ENCODE data around the gene GABRQ.
"Not testable (repeated sequence)": the region's sequence is repeated elsewhere in the genome, so short reads cannot be mapped to it uniquely, and the experiment has no call there.

GABRQ gene

DNA sequence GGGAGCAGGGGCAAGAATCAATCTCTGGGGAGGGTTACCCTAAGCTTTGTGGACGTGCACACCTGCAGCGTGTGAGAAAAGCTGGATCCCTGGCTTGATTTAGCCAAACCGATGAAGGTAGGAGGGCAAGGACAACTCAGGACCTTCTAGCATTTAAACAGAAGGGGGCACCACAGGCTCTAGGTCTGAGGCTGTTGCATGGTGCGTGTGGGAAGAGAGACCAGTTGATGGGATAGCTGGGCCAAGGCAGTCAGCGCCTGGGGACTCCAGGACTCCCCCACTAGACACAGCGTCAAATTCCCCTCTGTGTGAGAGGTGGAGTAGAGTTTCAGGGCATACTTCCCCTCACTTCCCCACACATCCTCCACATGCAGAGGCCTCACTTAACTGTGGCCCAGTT is 4.3 kb downstream of the GABRQ start:
- in situ Hi-C loops (cut with MboI; ENCODE audit: low sequenced_read_pairs): loop anchor here (5.0 kb wide), 1 partner anchor 175 kb away; no protein-coding TSS in a partner anchor
- H3K4me3 ChIP-seq: no peak overlapping the region
- H3K36me3 ChIP-seq (replicated peaks): no peaks in the 10 kb centered on the region
- DNase-seq (ENCODE audit: low spot score in 2 of 2): peak in 1 of 2 experiments; percentile 20
- H3K27me3 ChIP-seq (ENCODE audit: low read depth): no peaks in the 10 kb centered on the region
- H3K9me3 ChIP-seq: no peaks in the 10 kb centered on the region
- H3K4me1 ChIP-seq: peaks cover 11% of the 10 kb centered on the region

DNA sequence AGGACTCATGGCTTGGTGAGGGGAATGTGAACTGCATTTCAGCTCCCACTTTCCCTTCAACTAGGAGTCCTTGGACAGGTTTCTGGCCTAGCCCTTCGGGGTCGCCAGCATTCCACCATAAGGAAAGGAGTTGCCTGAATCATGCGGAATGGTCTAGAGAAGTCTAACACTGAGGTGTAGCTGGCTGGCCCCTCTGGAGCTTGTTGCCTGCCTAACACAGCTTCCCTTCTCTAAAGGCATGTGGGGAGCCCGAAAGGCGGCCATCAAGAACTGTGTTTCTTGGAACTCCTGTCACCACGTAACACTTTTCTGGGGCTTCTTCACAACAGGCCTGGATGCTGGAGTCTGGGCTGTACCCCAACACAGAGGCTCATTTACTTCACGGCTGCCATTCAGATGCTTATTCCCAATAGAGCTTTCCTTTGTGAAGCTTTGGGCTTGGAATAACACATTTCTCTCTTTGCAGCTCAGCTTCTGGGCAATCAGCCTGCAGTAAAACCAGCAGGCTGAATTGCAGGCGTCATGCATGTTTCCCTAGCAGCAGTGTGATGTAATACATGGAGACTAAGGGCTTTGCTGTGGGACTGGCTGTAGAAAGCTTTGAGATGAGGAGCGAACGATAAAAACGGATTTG is 5.4 kb downstream of the GABRQ start:
- H3K9me3 ChIP-seq: no peaks in the 10 kb centered on the region
- H3K27me3 ChIP-seq (ENCODE audit: low read depth): no peaks in the 10 kb centered on the region
- no peaks in the 10 kb centered on the region for H3K36me3 ChIP-seq (replicated peaks)
- in situ Hi-C loops (cut with MboI; ENCODE audit: low sequenced_read_pairs): loop anchor here (5.0 kb wide), 1 partner anchor 174 kb away; no protein-coding TSS in a partner anchor
- DNase-seq (ENCODE audit: low spot score in 2 of 2): no peak
- peaks cover 11% of the 10 kb centered on the region for H3K4me1 ChIP-seq
- H3K4me3 ChIP-seq: no peak overlapping the region

DNA sequence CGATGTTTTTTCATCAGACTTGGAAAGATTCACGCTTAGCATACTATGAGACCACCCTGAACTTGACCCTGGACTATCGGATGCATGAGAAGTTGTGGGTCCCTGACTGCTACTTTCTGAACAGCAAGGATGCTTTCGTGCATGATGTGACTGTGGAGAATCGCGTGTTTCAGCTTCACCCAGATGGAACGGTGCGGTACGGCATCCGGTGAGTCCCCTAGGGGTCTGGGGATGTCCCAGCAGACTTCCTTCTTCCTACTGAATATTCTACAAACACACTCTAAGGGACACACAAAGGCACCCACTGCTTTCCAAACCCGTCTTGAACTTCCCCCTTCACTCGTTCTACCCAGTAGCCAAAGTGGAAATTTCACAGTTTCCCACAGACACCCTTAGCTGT is 9.3 kb downstream of the GABRQ start:
- in situ Hi-C loops (cut with MboI; ENCODE audit: low sequenced_read_pairs): no loop called here
- no peaks in the 10 kb centered on the region for H3K36me3 ChIP-seq (replicated peaks)
- H3K4me3 ChIP-seq: no peak overlapping the region
- H3K9me3 ChIP-seq: no peaks in the 10 kb centered on the region
- no peak for DNase-seq (ENCODE audit: low spot score in 2 of 2)
- H3K4me1 ChIP-seq: no peaks in the 10 kb centered on the region
- no peaks in the 10 kb centered on the region for H3K27me3 ChIP-seq (ENCODE audit: low read depth)

DNA sequence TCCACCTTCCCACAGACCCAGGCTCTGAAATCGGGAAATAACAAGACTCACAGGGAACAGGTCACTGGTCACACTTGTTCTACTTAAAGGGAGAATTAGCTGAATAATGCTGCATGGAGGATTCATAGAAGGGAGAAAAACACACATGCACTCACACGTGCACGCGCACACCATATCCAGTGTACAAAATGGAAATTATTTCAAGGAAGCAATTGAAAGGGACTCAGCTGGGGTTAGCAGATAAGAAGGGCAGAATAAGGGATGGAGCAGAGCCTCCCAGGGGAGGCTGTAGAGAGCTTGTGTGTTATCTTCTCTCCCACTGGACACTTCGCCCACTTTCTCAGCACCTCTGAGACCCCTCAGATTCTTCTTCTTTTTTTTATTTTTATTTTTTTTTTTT is 10.3 kb downstream of the GABRQ start:
- no peaks in the 10 kb centered on the region for H3K9me3 ChIP-seq
- no peak overlapping the region for H3K4me3 ChIP-seq
- H3K27me3 ChIP-seq (ENCODE audit: low read depth): no peaks in the 10 kb centered on the region
- no peaks in the 10 kb centered on the region for H3K4me1 ChIP-seq
- in situ Hi-C loops (cut with MboI; ENCODE audit: low sequenced_read_pairs): no loop called here
- no peak for DNase-seq (ENCODE audit: low spot score in 2 of 2)
- no peaks in the 10 kb centered on the region for H3K36me3 ChIP-seq (replicated peaks)

DNA sequence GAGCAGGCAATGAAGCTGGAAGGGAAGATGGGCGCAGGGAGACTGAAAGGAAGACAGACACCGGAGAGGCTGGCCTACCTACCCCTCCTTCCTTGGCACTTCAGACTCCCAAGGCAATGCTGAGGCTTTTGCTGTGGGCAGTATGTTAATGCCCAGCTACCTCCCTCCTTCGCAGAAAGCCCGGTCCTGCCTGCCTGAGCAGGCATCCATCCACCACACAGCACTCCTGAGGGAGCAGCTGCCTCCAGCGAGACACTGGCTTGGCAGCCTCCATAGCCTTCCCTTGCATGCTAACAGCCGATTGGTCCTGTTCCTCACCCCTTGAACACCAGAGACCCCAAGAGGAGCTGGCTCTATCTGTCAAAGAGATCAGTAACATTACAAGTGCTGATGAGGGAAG is 14.4 kb downstream of the GABRQ start:
- in situ Hi-C loops (cut with MboI; ENCODE audit: low sequenced_read_pairs): no loop called here
- DNase-seq (ENCODE audit: low spot score in 2 of 2): no peak
- Histone ChIP-seq H3K9me3 (no peaks in the 10 kb centered on the region), H3K36me3 (replicated peaks) (no peaks in the 10 kb centered on the region), H3K4me3 (no peak overlapping the region), H3K27me3 (ENCODE audit: low read depth) (no peaks in the 10 kb centered on the region), H3K4me1 (no peaks in the 10 kb centered on the region)

DNA sequence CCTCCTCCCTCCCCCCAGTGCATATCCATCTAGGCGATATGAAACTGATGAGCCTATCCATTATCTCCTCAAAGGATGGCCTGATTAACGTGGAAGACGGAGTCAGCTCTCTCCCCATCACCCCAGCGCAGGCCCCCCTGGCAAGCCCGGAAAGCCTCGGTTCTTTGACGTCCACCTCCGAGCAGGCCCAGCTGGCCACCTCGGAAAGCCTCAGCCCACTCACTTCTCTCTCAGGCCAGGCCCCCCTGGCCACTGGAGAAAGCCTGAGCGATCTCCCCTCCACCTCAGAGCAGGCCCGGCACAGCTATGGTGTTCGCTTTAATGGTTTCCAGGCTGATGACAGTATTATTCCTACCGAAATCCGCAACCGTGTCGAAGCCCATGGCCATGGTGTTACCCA is 14.8 kb downstream of the GABRQ start:
- Histone ChIP-seq H3K36me3 (replicated peaks) (no peaks in the 10 kb centered on the region), H3K4me3 (no peak overlapping the region), H3K4me1 (no peaks in the 10 kb centered on the region), H3K9me3 (no peaks in the 10 kb centered on the region), H3K27me3 (ENCODE audit: low read depth) (no peaks in the 10 kb centered on the region)
- no peak for DNase-seq (ENCODE audit: low spot score in 2 of 2)
- in situ Hi-C loops (cut with MboI; ENCODE audit: low sequenced_read_pairs): no loop called here

DNA sequence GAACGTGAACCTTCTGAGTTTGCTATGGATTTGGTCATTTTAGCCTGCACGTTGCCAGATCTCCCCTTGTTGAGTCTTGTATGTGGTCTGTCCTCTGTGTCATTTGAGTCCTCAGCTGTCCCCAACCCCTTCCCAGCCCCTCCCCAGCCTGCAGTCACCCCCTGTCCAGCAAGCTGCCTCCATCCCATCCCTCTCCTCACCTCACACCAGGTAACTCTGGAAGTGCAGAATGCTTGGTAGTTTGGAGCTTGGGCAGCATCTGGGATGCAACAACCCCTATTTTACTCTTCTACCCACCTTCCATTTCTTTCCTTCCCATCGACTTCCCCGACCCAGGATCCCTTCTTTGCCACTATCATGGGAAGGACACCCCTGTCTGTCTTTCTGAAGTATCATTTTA is 18.4 kb downstream of the GABRQ start:
- H3K4me3 ChIP-seq: no peak overlapping the region
- no peak for DNase-seq (ENCODE audit: low spot score in 2 of 2)
- no peaks in the 10 kb centered on the region for H3K27me3 ChIP-seq (ENCODE audit: low read depth)
- H3K9me3 ChIP-seq: no peaks in the 10 kb centered on the region
- H3K4me1 ChIP-seq: no peaks in the 10 kb centered on the region
- in situ Hi-C loops (cut with MboI; ENCODE audit: low sequenced_read_pairs): no loop called here
- H3K36me3 ChIP-seq (replicated peaks): no peaks in the 10 kb centered on the region

DNA sequence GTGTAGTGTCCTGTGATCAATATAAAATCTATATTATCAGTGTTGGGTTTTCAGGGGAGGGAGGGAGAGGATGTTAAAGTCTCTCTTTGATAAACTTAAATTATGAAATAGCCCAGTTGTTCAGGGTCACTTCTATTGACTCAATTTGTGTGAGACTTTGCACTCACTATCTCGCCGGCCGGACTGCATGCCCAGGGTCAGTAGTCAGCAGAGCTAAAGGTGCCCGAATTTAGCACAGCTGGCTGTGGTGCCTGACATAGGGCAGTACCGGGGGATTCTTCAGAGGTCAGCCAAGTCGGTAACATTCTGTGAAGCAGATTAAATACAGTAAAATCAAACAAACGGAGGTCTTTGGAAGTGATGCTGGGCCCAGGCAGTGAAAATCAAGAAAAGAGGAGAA is 19.2 kb downstream of the GABRQ start:
- Histone ChIP-seq H3K36me3 (replicated peaks) (no peaks in the 10 kb centered on the region), H3K4me1 (no peaks in the 10 kb centered on the region), H3K27me3 (ENCODE audit: low read depth) (no peaks in the 10 kb centered on the region), H3K4me3 (no peak overlapping the region), H3K9me3 (no peaks in the 10 kb centered on the region)
- in situ Hi-C loops (cut with MboI; ENCODE audit: low sequenced_read_pairs): no loop called here
- DNase-seq (ENCODE audit: low spot score in 2 of 2): no peak

DNA sequence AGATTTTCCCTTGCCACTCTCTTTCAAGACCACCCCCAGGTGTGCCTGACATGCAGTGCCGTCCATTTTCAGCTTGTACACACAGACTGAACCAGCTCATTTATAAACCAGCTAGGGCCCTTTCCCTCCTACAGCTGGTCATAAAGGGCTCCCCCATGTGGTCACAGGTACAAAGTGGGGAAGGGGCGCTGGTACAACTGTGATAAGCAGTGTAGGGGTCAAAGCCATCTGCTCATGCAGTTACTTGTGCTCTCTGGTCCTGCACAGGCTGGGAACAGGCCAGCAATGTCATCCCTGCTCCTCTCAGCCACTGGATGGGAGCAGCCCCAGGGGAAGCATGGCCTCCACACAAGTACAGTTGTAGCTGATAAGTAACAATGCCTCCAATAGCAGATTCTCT is 20.6 kb downstream of the GABRQ start:
- peak in 1 of 2 experiments; percentile 22 for DNase-seq (ENCODE audit: low spot score in 2 of 2)

DNA sequence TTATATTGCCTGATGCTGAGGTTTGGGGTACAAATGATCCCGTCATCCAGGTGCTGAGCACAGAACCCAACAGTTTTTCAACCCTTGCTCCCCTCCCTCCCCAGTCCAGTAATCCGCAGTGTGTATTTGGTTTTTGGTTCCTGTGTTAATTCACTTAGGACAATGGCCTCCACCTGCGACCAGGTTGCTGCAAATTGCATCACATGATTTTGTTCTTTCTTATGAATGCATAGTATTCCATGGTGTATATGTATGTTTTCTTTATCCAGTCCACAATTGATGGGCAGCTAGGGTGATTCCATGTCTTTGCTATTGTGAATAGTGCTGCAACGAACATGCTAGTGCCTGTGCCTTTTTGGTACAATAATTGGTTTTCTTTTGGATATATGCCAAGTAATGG is 25.4 kb downstream of the GABRQ start:
- H3K27me3 ChIP-seq (ENCODE audit: low read depth): no peaks in the 10 kb centered on the region
- H3K9me3 ChIP-seq: no peaks in the 10 kb centered on the region
- in situ Hi-C loops (cut with MboI; ENCODE audit: low sequenced_read_pairs): no loop called here
- H3K4me1 ChIP-seq: no peaks in the 10 kb centered on the region
- no peak for DNase-seq (ENCODE audit: low spot score in 2 of 2)
- no peak overlapping the region for H3K4me3 ChIP-seq
- H3K36me3 ChIP-seq (replicated peaks): no peaks in the 10 kb centered on the region

More for the DNA sequence above, 20.6 kb downstream of the GABRQ start:
- Histone ChIP-seq H3K9me3 (no peaks in the 10 kb centered on the region), H3K4me1 (no peaks in the 10 kb centered on the region), H3K36me3 (replicated peaks) (no peaks in the 10 kb centered on the region), H3K27me3 (ENCODE audit: low read depth) (no peaks in the 10 kb centered on the region), H3K4me3 (no peak overlapping the region)
- in situ Hi-C loops (cut with MboI; ENCODE audit: low sequenced_read_pairs): no loop called here

DNA sequence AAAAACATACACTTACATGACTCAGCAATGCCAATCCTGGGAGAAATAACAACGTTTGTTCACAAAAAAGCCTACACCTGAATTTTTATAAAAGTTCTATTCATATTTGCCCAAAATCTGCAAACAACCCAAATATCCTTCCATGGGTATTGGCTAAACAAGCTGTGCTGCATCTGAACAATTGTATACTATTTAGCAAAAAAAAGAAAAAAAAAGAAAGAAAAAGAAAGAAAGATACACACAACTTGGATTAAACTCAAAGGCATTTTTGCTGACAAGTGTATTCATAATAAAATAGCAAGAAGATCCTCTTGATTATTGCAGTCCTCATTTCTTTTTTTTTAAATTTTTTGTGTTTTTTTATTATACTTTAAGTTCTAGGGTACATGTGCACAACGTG is 36.4 kb downstream of the GABRQ start:
- H3K4me1 ChIP-seq: no peaks in the 10 kb centered on the region
- H3K9me3 ChIP-seq: no peaks in the 10 kb centered on the region
- DNase-seq (ENCODE audit: low spot score in 2 of 2): no peak
- H3K36me3 ChIP-seq (replicated peaks): no peaks in the 10 kb centered on the region
- no peak overlapping the region for H3K4me3 ChIP-seq
- H3K27me3 ChIP-seq (ENCODE audit: low read depth): no peaks in the 10 kb centered on the region
- in situ Hi-C loops (cut with MboI; ENCODE audit: low sequenced_read_pairs): no loop called here

DNA sequence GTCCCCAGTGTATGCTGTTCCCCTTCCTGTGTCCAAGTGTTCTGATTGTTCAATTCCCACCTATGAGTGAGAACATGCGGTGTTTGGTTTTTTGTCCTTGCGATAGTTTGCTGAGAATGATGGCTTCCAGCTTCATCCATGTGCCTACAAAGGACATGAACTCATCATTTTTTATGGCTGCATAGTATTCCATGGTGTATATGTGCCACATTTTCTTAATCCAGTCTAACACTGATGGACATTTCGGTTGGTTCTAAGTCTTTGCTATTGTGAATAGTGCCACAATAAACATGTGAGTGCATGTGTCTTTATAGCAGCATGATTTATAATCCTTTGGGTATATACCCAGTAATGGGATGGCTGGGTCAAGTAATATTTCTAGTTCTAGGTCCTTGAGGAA is 37.0 kb downstream of the GABRQ start:
- H3K4me3 ChIP-seq; in situ Hi-C loops (cut with MboI; ENCODE audit: low sequenced_read_pairs); DNase-seq (ENCODE audit: low spot score in 2 of 2); H3K27me3 ChIP-seq (ENCODE audit: low read depth); H3K9me3 ChIP-seq; H3K4me1 ChIP-seq; H3K36me3 ChIP-seq (replicated peaks): not testable (repeated sequence)

DNA sequence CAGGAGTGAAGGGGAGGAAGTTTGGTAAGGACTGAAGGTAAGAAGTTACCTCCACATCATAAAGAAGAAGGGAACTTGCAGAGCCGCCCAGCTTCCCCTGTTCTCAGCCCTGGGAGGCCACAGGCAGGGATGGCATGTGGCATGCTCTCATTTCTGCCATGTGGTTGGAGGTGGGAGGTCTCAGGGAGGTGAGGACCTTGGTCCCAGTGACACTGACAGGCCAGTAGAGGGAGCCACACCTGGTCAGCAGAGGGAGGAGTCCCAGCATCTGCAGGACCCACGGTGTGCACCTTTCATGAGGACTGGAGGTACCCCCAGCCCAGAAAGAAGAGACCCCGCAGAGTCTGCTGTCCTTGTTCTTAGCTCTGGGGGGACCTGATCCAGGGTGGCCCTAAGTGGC is 43.3 kb downstream of the GABRQ start:
- H3K36me3 ChIP-seq (replicated peaks); H3K4me1 ChIP-seq; H3K27me3 ChIP-seq (ENCODE audit: low read depth); in situ Hi-C loops (cut with MboI; ENCODE audit: low sequenced_read_pairs); H3K9me3 ChIP-seq; DNase-seq (ENCODE audit: low spot score in 2 of 2); H3K4me3 ChIP-seq: not testable (repeated sequence)

DNA sequence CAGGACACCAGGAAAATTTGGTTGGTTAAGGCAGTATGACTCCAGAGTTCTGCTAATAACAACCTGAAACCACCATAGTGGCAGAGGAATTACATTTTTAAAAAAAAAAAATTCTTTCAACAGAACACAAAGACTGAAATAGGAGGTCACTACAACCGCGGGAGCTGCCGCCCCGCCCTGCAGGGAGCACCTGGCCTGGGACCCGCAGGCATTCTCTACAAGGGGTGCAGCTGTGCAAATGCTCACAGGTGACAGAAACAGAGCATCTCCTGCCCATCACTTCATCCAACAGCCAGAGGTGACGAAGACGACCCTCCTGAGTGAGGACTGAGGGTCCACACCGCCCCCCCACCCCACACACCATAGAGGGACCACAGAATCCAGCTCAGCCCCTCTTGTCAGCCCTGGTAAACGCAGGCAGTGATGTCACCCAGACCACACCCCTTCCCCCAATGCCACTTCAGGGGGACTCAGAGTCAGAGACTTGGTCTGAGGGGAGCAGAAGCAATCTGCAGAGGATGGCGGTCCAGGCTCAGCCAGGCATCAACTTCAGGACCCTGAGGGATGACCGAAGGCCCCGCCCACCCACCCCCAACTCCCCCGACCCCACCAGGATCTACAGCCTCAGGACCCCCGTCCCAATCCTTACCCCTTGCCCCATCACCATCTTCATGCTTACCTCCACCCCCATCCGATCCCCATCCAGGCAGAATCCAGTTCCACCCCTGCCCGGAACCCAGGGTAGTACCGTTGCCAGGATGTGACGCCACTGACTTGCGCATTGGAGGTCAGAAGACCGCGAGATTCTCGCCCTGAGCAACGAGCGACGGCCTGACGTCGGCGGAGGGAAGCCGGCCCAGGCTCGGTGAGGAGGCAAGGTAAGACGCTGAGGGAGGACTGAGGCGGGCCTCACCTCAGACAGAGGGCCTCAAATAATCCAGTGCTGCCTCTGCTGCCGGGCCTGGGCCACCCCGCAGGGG is 60.5 kb downstream of the GABRQ start, which contains the start of gene MAGEA3:
TSS of gene MAGEA3 (plus strand) at position 843 of the 980 bp plus-strand sequence. CDS start 2,039 bp downstream, outside the sequence.
- H3K9me3 ChIP-seq; H3K4me1 ChIP-seq; H3K36me3 ChIP-seq (replicated peaks); DNase-seq (ENCODE audit: low spot score in 2 of 2); H3K27me3 ChIP-seq (ENCODE audit: low read depth); in situ Hi-C loops (cut with MboI; ENCODE audit: low sequenced_read_pairs); H3K4me3 ChIP-seq: not testable (repeated sequence)
